Measurements from ENCODE around the gene GTPBP6.
A peak's percentile ranks its signal among the peaks of the same experiment; 100 is the strongest.
"Not testable (repeated sequence)": the region's sequence is repeated elsewhere in the genome, so short reads cannot be mapped to it uniquely, and the experiment has no call there.

The GTPBP6 gene

GRCh38 chrX:290476-291166 lies 28.0 kb downstream of the GTPBP6 start:
- no peak for DNase-seq (ENCODE audit: low spot score)

GRCh38 chrX:288561-288991 lies 30.0 kb downstream of the GTPBP6 start:
- no peak for DNase-seq (ENCODE audit: low spot score)

DNA sequence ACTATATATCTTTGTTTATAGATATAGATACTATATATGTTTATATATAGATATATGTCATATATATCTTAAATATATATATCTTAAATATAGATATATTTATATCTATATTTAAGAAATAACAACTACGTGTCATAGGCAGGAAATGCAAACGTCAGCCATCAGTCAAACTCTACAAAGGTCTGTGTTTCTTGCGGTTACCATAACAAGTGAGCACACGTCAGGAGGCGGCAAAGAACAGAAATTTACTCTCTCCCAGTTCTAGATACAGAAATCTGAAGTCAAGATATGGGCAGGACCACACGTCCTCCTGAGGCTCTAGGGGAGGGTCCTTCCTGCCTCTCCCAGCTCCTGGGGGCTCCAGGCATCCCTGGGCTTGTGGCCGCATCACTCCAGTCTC lies 30.9 kb downstream of the GTPBP6 start:
- DNase-seq (ENCODE audit: low spot score): no peak

- no peak for DNase-seq (ENCODE audit: low spot score)
Measured at GRCh38 chrX:285076-285677, 33.4 kb downstream of the GTPBP6 start.

DNA sequence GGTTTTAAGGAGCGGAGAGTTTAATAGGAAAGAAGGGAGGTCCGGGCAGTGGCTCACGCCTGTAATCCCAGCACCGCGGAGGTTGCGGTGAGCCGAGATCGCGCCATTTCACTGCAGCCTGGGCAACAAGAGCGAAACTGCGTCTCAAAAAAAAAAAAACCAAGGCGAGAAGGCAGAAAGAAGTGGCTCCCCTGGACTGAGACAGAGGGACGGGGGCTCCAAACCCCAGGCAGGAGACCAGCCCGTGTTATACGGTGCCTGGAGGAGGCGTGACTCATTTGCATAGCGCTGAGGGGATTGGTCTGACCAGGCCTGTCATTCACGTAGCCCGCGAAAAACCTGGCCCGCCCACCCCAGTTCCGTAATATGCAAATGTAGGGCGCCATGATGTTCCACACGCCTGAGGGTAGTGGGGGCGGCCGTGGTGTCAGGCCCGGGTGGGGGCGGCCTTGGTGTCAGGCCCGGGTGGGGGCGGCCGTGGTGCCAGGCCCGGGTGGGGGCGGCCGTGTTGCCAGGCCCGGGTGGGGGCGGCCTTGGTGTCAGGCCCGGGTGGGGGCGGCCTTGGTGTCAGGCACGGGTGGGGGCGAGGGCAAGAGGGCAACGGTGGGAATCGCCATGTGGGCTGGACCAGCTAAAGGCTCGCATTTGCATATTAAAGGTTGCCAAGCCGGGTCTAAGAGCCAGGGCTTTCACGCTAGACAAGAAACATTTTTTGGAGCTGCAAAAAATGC lies 35.3 kb downstream of the GTPBP6 start:
- peak; percentile 84 for DNase-seq (ENCODE audit: low spot score)

GRCh38 chrX:282000-282681 lies 36.5 kb downstream of the GTPBP6 start:
- DNase-seq (ENCODE audit: low spot score): not testable (repeated sequence)

GRCh38 chrX:281166-281999 lies 37.2 kb downstream of the GTPBP6 start, which contains the start of gene PLCXD1:
TSS of gene PLCXD1 (plus strand) at chrX:281381. CDS start at chrX:284188, 2,807 bp downstream.
- no peak for DNase-seq (ENCODE audit: low spot score)

DNA sequence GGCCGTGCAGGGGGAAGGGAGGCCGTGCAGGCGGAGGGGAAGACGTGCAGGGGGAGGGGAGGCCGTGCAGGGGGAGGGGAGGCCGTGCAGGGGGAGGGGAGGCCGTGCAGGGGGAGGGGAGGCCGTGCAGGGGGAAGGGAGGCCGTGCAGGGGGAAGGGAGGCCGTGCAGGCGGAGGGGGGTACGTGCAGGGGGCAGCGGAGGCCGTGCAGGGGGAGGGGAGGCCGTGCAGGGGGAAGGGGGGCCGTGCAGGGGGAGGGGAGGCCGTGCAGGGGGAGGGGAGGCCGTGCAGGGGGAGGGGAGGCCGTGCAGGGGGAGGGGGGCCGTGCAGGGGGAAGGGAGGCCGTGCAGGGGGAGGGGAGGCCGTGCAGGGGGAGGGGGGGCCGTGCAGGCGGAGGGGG lies 37.9 kb downstream of the GTPBP6 start:
- DNase-seq (ENCODE audit: low spot score): not testable (repeated sequence)

GRCh38 chrX:279757-280604 lies 38.6 kb downstream of the GTPBP6 start:
- not testable (repeated sequence) for DNase-seq (ENCODE audit: low spot score)

GRCh38 chrX:276581-277201 lies 41.9 kb downstream of the GTPBP6 start:
- peak; percentile 6 for DNase-seq (ENCODE audit: low spot score)

DNA sequence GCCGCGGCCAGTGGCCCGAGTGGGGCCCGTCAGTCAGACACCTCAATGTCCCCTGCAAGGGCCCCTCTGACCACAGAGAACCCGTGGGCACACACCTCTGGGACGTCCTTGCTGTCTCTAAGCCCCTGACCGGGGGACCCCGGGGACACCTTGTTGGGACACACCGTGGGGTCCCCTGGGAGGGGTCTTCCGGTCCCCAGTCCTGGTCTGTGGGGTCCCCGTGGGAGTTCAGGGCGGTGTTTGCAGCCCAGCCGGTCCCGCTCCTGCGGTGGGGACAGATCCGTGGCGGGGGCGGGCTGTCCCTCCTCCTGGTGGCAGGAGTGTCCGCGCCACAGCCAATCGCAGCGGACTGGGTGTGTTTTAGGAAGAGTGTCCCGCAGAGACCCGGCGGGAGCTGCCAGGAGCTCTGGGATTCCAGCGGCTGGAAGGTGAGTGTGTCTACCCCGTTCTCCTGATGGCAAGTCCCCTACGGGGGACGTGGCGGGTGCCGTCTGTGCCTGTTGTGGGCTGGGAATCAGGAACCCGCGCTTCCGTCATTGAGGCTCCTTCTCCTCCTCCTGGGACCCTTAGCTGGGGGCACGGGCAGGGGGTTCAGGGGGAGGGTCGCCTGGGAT lies 42.5 kb downstream of the GTPBP6 start:
- DNase-seq (ENCODE audit: low spot score): peak; percentile 70

DNA sequence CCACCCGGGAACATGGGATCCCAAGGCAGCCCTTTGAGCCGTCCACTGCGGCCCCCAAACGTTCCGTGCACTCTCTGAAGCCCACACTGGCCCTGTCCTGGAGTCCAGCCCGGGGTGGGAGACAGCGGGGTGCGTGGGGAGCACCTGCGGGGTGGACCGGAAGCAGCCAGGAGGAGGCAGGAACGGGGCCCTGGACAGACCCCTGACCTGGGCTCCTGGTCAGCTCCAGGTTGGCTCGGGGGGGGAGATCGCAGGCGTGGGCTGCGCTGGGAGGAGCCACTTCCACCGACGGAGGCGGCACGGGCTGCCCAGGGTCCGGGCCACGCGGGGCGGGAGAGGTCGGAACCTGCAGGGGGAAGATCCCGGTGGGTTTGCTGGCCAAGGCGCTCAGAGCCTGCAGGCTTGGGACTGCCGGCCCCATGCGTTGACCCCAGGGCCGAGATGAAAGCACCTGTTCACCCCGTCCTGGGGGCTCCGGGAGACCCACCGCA lies 43.1 kb downstream of the GTPBP6 start:
- no peak for DNase-seq (ENCODE audit: low spot score)

DNA sequence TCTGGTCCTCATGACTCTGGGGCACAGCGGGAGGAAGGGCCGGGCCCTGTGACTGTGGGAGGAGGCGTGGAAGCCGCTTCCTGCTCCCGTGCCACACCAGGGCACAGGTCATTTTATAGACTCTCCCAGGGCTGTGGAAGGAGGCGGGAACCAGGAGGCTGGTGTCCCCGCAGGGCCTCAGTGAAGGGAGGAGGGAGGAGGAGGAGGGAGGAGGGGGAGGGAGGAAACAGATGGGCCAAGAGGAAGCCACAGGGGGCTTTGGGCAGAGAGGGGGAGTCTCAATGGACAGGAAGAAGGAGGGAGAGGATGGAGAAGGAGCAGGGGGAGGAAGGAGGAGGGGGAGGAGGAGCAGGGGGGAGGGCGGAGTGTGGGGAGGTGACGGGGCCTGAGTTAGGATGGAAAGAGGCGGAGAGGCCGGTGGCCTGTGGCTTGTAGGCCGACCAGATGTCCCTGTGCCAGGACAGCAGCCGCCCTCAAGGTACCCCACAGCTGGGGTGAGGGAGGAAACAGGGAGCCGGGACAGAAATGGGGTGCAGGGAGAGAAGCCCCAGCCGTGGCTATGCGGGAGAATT lies 43.6 kb downstream of the GTPBP6 start:
- DNase-seq (ENCODE audit: low spot score): no peak

DNA sequence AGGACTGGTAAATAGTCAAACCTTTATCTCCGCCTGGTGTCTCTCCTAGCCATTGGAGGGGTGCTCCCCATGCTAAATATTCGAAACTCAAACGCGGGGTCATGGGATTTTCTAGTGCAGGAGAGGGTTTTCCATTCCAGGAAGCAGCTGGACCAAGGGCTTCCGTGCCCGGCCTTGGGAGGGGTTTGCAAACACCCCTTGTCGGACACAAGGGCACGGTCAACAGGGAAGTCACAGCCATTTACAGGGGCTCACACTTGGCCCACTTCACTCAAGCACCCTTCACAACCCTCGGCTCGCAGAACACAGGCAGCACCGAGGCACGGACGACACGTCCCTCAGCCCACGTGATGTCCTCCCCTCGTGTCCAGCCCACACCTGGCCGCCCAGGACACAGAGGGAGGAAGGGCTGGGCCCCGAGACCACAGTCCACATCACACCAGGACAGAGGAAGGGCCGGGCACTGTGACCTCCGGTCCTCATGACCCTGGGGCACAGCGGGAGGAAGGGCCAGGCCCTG lies 47.7 kb downstream of the GTPBP6 start:
- no peak for DNase-seq (ENCODE audit: low spot score)

GRCh38 chrX:267771-268261 lies 50.8 kb downstream of the GTPBP6 start:
- no peak for DNase-seq (ENCODE audit: low spot score)

DNA sequence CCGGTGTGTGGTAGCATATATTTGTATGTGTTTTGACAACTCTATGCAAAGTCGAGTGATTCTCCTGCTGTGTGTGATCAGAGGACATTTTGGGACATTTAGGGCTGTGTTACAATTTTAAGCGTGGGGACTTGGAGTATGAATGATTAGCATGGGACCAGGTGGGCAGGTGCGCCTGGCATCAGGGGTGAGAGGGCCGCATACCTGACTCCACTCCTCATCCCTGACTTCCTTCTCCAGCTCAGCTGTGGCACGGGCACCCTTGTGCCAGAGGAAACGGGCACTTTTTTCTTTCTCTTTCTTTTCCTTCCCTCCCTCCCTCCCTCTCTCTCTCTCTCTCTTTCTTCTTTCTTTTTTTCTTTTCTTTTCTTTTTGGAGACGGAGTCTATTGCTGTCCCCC lies 53.1 kb downstream of the GTPBP6 start:
- DNase-seq (ENCODE audit: low spot score): no peak

DNA sequence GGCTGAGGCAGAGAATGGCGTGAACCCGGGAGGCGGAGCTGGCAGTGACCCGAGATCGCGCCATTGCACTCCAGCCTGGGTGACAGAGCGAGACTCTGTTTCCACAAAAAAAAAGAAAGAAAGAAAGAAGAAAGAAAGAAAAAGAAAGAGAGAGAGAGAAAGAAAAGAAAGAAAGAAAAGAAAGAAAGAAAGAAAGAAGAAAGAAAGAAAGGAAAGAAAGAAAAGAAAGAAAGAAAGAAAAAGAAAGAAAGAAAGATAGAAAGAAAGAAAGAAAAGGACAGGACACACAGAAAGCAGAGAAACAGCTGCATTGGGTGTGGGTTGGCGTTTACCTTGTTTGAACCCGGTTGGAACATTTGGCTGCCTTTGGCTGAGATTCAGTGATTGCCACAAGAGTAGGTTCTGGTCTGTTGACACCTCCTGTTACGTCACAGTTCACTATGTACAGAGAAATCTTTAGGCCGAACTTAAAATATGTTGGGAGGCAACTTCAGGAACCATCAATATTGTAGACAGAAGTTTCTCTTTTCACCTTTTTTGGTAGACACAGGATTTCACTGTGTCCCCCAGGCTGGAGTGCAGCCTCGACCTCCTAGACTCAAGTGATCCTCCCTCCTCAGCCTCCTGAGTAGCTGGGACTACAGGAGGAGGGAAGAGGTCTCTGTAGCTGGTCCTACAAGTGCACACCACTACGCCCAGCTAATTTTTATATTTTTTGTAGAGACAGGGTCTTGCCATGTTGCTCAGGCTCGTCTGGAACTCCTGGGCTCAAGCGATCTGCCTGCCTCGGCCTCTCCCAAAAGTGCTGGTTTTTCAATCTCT lies 53.8 kb downstream of the GTPBP6 start:
- DNase-seq (ENCODE audit: low spot score): no peak

GRCh38 chrX:264006-264405 lies 54.6 kb downstream of the GTPBP6 start:
- not testable (repeated sequence) for DNase-seq (ENCODE audit: low spot score)

Data from SW480 (cell line).